PC-3 (cell line): ENCODE data around the gene MLKL.

ENCODE experiments used
- EZH2 ChIP-seq: fragments of 300-600 bp; sonication (generic); IDR thresholded peaks from one replicate; pipeline ENCODE4 v1.6.1; 2017; ENCODE audit warnings: antibody characterized with exemption, mild to moderate bottlenecking, low read length; ENCODE audit not compliant: unreplicated experiment
- EZH2phosphoT487 ChIP-seq: fragments of 300-600 bp; sonication (generic); IDR thresholded peaks from 2 replicates; pipeline ENCODE4 v1.6.1; 2018; ENCODE audit warnings: mild to moderate bottlenecking, antibody characterized with exemption, low read length, borderline replicate concordance
- TF ChIP-seq, protein P1 (sequence below): fragments of 300-600 bp; sonication (generic); conservative IDR thresholded peaks from 2 replicates; pipeline ENCODE4 v1.5.1; 2017; ENCODE audit warnings: antibody characterized with exemption, low read depth, mild to moderate bottlenecking, low read length

- TF ChIP-seq, protein P1, sequence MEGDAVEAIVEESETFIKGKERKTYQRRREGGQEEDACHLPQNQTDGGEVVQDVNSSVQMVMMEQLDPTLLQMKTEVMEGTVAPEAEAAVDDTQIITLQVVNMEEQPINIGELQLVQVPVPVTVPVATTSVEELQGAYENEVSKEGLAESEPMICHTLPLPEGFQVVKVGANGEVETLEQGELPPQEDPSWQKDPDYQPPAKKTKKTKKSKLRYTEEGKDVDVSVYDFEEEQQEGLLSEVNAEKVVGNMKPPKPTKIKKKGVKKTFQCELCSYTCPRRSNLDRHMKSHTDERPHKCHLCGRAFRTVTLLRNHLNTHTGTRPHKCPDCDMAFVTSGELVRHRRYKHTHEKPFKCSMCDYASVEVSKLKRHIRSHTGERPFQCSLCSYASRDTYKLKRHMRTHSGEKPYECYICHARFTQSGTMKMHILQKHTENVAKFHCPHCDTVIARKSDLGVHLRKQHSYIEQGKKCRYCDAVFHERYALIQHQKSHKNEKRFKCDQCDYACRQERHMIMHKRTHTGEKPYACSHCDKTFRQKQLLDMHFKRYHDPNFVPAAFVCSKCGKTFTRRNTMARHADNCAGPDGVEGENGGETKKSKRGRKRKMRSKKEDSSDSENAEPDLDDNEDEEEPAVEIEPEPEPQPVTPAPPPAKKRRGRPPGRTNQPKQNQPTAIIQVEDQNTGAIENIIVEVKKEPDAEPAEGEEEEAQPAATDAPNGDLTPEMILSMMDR, result no peak
- TF ChIP-seq EZH2phosphoT487, result no peak
- no peak for TF ChIP-seq EZH2
These were observed 38.2 kb upstream of the MLKL start for GRCh38 chr16:74738816-74739215.
